HG03025 (cell line): ENCODE measurements around the gene CARD16.
"Not testable (repeated sequence)": the region's sequence is repeated elsewhere in the genome, so short reads cannot be mapped to it uniquely, and the experiment has no call there.

Experiments
- ATAC-seq: cut with Tn5 transposase; IDR thresholded peaks from one replicate; pipeline ENCODE4 v1.9.1; 2021; ENCODE audit warnings: mild to moderate bottlenecking, moderate library complexity; ENCODE audit not compliant: unreplicated experiment, low FRiP score

The CARD16 gene

GRCh38 chr11:105051559-105051958 is 6.4 kb upstream of the CARD16 start:
- ATAC-seq, result no peak

GRCh38 chr11:105049481-105049880 is 4.3 kb upstream of the CARD16 start:
- no peak for ATAC-seq

GRCh38 chr11:105046898-105047579 is 1.9 kb upstream of the CARD16 start:
- no peak for ATAC-seq

- no peak for ATAC-seq
Observed at GRCh38 chr11:105045676-105046296, 651 bp upstream of the CARD16 start.

GRCh38 chr11:105042178-105042577 is 3.0 kb downstream of the CARD16 start:
- ATAC-seq, result no peak

GRCh38 chr11:105040703-105041102 is 4.4 kb downstream of the CARD16 start:
- ATAC-seq, result no peak

- ATAC-seq, result peak; percentile 94
Observed at GRCh38 chr11:105034813-105035620, 10.1 kb downstream of the CARD16 start, which contains the start of gene CASP1. TSS of gene CASP1 (minus strand) at chr11:105035144. CDS start at chr11:105035113, 31 bp downstream.

- ATAC-seq, result not testable (repeated sequence)
Observed at GRCh38 chr11:105034388-105034787, 10.7 kb downstream of the CARD16 start.

GRCh38 chr11:105033781-105034180 is 11.4 kb downstream of the CARD16 start:
- ATAC-seq, result no peak

GRCh38 chr11:105033343-105033742 is 11.8 kb downstream of the CARD16 start:
- ATAC-seq, result no peak

GRCh38 chr11:105032495-105032894 is 12.6 kb downstream of the CARD16 start:
- no peak for ATAC-seq

- no peak for ATAC-seq
Observed at GRCh38 chr11:105027678-105028077, 17.5 kb downstream of the CARD16 start.

GRCh38 chr11:105024394-105024793 is 20.7 kb downstream of the CARD16 start:
- ATAC-seq, result no peak

- no peak for ATAC-seq
Observed at GRCh38 chr11:105023003-105023402, 22.1 kb downstream of the CARD16 start, which contains the start of gene CASP5. TSS of gene CASP5 (minus strand) at chr11:105023168. CDS start at chr11:105023136, 32 bp downstream.

GRCh38 chr11:105022527-105022926 is 22.6 kb downstream of the CARD16 start:
- ATAC-seq, result no peak

- ATAC-seq, result no peak
Observed at GRCh38 chr11:105007463-105007862, 37.7 kb downstream of the CARD16 start.

- ATAC-seq, result no peak
Observed at GRCh38 chr11:105005451-105005845, 39.7 kb downstream of the CARD16 start.

GRCh38 chr11:105004021-105004420 is 41.1 kb downstream of the CARD16 start:
- ATAC-seq, result no peak

GRCh38 chr11:105003151-105003550 is 42.0 kb downstream of the CARD16 start:
- ATAC-seq, result no peak

- peak; percentile 93 for ATAC-seq
Observed at GRCh38 chr11:105000797-105001196, 44.3 kb downstream of the CARD16 start.

GRCh38 chr11:105000167-105000566 is 45.0 kb downstream of the CARD16 start:
- ATAC-seq, result no peak
